NCI-H774 (cell line): ENCODE data around the gene CKAP2L.

Experiments used
- DNase-seq: peaks from one replicate; lab custom pipeline; 2025; lab: John Stamatoyannopoulos, UW

CKAP2L gene

DNA sequence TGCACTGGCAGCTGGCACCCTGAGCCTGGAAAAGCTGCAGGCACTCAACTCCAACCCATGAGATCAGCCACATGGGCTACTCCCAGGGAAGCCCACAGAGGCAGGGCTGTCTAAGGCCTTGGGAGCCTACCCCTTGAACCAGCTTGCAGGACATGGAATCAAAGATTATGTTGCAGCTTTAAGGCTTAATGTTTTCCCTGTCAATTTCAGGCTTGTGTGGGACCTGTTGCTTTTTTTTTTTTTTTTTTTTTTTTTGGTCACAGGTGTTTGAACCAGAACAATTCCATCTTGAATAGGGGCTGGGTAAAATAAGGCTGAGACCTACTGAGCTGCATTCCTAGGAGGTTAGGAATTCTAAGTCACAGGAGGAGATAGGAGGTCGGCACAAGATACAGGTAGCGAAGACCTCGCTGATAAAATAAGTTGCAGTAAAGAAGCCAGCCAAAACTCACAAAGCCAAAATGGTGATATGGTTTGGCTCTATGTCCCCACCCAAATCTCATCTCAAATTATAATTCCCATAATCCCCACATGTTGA is 27.4 kb upstream of the CKAP2L start:
- no peak for DNase-seq

DNA sequence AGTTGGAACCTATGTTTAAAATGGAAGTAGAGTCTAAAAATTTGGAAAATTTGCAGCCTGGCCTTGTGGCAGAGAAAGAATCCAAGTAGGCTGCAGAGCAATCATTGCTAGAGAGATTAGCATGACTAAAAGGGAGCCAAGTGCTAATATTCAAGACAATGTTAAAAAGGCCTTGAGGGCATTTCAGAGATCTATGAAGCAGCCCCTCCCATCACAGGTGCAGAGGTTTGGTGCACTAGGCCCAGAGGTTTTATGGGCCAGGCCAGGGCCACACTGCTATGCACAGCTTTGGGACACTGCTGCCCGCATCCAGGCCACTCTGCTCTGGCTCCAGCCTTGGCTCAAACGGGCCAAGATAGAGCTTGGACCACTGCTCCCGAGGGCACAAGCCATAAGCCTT is 26.6 kb upstream of the CKAP2L start:
- DNase-seq, result no peak

DNA sequence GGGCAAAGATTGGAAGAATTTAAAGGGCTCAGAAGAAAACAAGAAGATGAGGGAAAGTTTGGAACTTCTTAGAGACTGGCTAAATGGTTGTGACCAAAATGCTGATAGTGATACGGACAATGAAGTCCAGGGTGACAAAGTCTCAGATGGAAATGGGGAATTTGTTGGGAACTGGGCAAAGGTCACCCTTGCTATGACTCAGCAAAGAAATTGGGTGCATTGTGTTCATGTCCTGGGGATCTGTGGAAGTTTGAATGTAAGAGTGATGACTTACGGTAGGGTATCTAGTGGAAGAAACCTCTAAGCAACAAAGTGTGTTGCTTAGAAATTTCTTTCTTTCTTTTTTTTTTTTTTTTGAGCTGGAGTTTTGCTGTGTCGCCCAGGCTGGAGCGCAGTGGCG is 25.9 kb upstream of the CKAP2L start:
- DNase-seq, result no peak

DNA sequence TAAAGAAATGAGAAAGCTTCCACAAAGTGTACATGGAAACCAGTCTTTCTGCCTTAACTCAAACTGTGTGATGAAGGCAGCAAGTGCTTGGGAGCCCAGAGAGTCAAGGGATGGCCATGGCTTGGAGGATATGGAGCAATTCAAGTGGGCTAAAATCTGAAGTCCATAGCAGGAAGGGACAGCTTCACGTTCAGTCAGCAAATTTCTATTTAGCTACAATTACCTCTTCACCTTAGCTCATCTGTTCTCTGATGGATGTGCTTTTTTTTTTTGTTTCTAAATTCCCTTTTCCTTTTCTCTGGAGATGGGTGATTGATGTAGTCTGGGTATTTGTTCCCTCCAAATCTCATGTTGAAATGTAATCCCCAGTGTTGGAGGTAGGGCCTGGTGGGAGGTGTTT is 24.8 kb upstream of the CKAP2L start:
- DNase-seq, result no peak

DNA sequence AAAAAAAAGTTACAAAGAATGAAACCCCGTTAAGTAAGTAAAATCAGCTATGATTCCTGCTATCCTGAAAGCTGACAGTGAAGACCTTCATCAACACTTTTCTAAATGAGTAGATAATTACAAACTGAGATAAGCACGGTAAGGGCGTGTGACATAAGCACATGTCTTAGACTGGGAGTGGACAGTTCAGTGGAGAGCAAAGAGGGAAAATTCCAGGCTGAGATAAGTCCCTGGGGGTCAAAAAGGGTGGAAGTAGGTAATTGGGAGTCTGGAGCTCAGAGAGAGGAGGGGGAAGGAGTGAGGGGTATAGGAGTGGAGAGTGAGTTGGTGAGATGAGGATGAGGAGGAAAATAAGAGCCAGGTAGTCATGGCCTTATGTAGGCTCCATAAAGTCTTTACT is 24.2 kb upstream of the CKAP2L start:
- DNase-seq, result no peak

DNA sequence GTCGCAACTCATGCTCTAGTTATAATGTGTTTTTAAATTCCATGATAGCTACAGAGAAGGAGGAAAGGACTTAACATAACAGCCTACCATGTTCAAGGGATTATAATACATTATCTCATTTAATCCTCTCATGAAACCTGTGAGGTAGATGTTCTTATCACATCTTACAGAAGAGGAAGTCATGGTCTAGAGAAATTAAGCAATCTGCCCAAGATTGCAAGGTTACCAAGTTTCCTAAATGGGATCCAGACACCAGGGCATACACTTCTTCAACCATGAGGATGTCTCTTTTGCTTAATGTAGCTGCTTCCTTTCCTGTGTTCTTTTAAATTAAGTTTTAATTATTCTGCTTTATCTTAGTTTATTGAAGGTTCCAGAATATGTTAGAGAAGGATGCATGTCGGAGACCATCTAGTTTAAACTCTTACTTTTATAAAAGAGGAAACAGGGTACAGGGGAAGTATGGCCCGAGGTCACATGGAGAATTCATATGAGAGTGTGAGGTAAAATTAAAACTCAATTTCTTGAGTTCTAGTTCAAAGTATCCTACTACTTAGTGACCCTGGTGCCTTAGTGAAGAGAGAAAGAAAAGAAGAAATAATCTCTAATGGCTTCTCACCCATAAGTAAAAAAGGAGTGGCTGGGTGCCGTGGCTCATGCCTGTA is 23.5 kb upstream of the CKAP2L start:
- no peak for DNase-seq

DNA sequence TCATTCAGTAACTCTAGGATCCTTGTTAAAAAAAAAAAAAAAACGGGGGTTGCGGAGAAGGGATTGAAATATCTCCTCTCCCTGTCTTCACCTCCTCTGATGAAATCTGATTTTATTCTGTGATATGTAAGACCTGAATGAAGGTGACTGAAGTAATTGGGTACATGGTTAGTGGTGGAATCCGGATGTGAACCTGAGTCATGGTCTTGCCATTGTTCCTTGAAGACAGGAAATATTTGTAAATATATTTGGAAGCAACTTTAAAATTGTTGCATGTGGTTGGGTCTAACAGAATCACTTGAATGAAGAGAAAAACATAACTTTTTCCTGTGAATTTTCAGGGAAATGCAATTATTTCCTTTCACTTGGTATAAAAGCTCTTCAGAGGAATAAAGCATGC is 22.9 kb upstream of the CKAP2L start:
- no peak for DNase-seq

DNA sequence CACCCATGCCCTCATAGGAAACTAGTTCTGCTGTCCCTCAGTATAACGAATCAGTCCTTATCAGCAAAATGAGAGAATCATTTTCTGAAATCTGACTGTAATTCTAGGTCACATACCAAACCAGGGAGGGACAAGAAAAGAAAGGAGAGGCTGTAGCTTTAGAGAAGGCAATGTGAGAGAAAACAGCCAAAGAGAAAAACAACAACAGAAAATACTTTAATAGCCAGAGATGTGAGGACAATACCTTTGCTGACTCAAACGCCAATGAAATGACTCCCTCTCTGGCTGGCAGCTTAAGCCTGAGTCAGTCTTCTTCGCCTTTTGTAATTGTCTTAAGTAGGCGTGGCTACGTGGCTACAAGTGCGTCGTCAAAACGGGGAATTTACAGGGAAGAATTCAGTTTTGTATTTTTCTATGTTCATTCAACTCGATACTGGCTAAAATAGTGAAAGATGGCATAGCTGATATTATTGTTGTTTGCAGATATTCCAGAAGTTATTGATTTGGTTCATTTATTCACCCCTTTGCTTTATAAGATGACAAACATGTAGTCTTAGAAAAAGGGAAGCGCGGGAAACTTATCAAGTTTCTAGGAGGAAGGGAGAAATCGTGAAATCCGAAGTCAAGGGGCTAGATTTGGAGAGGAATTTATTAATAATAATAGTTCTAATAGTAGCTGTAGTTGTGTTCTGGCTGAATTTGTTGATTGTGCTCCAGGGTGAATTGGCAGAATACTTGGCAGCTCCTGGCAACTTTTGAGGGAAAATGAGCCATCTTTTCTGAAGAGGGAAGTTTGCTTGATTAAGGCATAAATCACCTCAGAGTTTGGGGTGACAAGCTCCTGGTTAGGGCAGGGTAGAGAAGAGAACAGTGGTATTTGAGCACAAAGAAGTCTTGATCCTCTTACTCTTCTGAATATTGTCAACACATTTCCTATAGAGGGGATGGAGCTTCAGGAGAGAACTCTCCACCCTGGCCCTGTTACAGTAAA is 20.1 kb upstream of the CKAP2L start, which contains the start of gene IL1A:
Gene IL1A, minus strand, starts transcription at position 295 of the 991 bp plus-strand sequence. CDS start 723 bp downstream, outside the sequence.
- no peak for DNase-seq

DNA sequence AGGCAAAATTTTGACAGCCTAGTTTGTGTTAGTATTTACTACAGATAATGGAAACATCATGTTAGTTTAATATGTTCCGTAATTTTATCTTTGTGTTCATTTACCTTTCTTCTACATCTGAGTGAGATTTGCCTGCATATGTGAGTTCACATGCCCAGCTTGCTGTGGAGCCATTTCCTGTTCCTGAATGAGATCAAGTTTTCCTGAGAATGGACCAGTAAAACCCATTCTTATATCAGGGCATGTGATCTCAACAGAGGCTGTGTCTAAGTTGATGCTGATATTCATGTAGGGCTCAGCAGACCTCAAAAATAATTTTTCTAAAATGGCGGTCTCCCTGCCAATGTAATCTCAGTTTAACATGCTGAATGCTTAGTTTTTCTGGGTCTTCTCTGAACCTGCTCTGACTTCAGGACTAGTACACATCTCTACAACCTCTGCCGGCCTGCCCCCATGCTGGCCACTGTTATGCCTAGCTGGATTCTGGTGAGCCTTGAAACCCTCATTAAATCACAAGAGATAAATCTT is 18.8 kb upstream of the CKAP2L start:
- no peak for DNase-seq

DNA sequence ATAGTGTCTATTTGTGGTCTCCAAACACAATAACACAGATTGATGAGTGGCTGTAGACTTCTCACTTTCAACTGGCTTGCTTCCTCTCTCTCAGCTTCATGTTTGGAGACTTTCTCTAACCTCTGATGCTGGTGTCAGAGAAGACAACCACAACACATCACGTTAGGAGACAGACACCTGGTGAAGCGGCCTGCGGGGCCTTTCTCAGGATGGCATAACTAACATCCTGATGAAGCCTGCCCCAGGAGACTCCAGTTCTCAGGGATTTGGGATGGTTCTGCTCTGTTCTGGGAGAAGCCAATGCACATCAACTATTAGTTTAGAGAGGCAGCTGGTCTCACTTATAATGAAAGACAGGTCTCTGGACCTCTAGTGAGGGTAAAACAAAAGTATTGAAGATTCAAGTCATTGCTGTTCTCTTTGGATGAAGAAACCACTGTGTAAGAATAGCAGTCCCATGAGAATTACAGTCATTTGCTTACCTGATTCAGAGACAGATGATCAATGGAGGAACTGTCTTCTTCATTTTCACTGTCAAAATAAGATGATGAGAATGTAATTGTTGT is 17.9 kb upstream of the CKAP2L start:
- DNase-seq, result no peak

DNA sequence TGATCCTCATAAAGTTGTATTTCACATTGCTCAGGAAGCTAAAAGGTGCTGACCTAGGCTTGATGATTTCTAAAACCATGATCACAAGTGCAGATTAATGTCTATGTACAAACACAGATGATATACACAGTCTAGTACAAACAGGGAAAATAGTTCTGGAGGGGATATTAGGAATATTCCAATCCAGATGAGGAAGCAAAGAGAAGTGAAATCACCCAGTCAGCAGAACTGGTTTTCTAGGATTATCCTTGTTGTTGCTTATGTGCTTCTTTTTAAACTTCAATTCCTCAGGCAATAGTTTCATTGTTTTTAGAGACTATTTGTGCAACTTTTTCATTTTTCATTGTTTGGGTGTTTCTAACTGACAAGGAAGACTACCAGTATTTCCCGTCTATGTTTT is 15.2 kb upstream of the CKAP2L start:
- no peak for DNase-seq

DNA sequence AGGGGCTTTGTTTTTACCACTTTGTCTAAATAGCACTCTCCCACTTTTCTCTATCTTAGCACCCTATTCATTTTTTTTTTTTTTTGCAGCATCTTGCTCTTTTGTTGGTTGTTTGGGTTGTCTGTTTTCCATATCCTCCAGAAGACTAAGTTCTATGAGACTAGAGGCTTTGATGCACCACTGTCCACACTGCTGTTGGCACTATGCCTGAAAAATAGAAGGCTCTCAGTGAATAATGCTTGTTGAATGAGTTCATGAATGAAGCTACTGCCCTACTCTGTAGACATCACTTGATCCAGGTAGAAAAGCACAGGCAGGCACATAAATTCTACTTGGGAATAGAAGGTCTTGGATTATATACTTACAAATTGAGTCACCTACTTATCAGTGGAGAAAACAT is 12.6 kb upstream of the CKAP2L start:
- no peak for DNase-seq

DNA sequence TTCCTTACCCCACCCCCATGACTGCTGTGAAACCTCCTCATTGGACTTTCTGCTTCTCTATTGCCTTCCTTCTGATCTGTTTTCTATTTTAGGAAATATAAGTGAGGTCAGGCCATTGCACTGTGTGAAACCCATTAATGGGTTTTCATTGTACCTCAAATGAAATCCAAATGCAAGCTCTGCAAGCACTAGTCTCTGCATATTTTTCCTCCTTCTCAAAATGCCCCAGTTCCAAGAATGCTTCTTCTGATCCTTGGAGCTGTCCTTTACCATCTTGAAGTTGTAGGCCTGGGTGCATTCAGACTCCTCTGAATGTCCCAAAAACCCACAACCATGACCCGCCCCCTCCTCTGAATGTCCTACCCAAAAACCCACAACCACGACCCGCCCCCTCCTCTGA is 11.7 kb upstream of the CKAP2L start:
- DNase-seq, result no peak

DNA sequence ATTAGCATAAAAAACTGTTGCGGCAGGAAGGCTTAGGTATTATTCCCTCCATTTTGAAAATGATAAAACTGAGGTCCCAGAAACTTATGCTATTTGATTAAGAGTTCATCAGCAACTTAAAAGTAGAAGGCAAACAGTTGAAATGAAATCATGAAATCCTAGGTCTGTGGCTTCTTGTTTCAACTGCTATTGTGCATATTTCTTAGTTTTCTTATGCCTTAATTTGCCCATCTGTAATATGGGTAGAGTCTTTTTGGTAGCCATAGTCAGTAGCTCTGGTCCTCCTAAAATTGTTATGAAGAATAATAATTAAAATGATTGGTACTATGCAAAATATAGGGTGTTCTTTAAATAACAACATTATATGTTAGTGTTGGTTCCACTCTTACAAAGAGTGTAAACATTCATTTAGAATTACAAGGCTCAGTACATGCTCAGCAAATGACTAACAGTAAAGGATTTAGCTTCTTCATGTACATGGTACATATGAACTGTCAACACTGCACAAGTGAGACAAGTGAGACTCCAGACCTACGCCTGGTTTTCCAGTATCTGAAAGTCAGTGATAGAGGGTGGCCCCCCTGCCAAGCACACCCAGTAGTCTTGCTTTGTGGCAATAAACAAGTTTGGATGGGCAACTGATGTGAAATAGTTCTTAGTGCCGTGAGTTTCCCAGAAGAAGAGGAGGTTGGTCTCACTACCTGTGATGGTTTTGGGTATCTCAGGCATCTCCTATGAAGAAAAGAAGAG is 10.3 kb upstream of the CKAP2L start:
- DNase-seq, result no peak

DNA sequence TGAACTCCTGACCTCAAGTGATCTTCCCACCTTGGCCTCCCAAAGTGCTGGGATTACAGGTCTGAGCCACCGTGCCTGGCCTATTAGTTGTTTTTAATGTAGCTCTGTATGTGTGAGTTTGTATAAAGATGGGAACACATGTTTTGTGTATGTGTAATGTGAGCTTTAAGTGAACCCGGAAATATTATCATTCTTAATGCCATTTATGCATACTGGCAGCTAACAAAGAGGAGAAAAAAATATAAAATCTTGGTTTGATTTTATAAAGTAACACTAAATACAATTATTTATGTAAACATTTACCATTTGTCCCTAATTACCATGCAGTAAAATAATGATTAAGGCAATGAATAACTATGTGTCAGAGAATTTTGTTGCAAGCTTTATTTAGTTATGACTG is 9.1 kb upstream of the CKAP2L start:
- no peak for DNase-seq

DNA sequence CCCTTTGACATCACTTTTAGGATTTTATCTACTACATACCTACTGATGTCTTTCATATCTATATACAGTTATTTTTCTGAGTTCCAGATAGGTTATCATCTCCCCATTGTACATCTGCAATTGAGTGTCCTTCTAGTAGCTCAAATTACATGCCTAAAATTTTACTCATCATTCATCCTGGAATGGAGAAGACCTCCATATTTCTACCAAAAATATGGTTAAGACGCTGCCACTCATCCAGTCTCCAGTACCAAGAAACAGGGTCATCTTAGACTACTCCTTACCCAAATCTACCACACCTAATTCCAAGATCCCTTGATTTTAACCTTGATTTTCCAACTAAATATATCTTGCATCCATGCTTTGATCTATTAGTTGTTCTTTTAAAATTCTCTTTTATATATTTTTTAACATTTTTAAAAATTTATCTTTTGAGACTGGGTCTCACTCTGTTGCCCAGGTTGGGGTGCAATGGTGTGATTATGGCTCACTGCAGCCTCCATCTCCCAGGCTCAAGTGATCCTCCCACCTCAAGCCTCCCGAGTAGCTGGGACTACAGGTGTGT is 8.6 kb upstream of the CKAP2L start:
- DNase-seq, result no peak

DNA sequence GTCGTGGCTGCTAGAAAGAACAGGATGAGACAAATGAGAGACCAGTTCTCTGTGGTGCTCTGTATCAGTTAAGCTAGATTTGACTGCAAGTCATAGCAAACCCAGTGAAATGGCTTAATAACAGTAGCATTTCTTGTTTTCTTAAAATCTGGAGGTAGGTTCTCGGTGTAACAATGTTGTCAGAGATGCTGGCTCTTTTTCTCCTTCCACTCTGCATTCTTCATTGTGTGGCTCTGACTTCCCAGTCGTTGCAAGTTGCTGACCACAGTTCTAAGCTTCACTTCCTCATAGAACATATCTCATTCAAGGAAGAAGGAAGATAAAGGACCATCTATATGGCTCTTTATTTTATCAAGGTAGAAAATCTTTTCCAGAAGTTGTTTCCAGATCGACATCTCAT is 7.9 kb upstream of the CKAP2L start:
- DNase-seq, result no peak

DNA sequence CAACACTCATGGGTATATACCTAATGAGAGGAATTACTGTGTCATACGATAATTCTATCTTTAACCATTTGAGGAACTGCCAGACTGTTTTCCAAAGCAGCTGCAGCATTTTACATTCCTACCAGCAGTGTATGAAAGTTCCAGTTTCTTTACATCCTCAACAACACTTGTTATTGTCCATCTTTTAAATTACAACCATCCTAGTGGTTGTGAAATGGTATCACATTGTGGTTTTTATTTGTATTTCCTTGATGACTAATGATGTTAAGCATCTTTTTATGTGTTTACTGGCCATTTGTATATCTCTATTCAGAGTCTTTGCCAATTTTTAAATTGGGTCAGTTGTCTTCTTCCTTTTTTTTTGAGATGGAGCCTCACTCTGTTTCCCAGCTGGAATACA is 4.0 kb upstream of the CKAP2L start:
- no peak for DNase-seq

DNA sequence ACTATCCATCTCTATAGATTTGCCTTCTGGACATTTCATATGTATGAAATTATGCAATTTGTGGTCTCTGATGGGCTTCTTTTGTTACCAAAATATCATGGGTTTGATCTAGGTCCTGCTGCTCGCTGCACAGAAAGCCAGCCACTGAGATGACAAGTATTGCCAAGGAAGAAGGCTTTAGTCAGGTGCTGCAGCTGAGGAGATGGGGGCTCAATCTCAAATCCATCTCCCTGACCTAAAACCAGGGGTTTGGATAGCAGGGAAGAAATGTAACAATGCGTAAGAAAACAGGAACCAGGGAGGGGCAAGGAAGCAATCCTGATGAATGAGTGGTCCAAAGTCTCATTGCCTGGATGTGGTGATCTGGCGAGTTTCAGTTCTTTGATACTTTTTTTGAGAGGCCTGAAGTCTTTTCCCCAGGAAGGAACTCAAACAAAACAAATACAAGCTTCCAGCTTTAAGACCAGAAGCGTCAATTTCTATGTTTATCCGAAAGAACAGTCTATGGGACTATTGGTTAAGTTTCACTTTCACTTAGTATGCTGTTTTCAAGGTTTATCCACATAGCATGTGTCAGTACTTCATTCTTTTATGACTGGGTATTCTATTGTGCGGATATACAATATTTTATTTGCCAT is 3.4 kb upstream of the CKAP2L start:
- no peak for DNase-seq

DNA sequence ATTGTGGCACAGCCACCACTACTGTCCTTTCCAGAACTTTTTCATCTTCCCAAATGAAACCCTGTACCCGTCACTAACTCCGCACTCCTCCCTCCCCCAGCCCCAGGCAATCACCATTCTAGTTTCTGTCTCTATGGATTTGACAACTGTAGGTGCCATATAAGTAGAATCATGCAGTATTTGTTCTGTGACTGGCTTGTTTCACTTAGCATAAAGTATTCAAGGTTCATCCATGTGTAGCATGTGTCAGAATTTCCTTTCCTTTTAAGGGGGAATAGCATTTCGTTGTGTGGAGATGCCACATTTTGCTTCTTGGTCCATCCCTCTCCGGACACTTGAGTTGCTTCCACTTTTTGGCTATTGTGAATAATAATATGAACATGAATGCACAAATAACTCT is 842 bp upstream of the CKAP2L start:
- DNase-seq, result no peak

DNA sequence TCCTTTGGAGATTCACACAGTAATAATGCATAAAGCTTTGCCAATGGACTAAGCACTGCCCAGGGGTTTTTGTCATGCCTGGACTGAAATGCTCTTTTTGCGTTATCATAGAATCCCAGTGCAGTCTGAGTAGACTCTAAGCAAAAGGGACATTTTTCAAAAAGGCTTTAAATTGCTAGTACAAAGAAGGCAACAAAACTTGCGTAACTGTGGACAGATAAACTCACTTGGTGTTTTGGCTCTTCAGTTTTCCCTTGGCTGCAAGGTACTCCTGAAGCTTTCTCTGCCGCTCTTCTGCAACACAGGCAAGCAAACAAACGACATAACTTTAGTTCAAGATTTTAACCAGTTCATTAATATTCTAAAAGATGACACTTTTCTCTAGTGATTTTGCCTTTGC is 2.1 kb downstream of the CKAP2L start:
- DNase-seq, result no peak
